Keratinocyte (primary cell): ENCODE measurements around the gene KSR2. TPM values are rescaled to one million over a fixed set of nuclear protein-coding genes. Genes with fewer than 3 reads are reported as not detected.

Experiments
- DNase-seq: peaks from one replicate; pipeline ENCODE4 v3.0.0-alpha.2; 2011; ENCODE audit warnings: low read depth, missing footprints, low spot score
- FAIRE-seq: peaks from 2 replicates; lab custom pipeline; 2011; peaks lifted over from hg19 to GRCh38; lab: Jason Lieb, UNC
- H2AFZ ChIP-seq: 2 replicates; pipeline ENCODE4 v1.6.0; 2012; ENCODE audit warnings: low read length, control low read depth, inconsistent platforms; ENCODE audit not compliant: control insufficient read depth
- H3K27ac ChIP-seq: 2 replicates; pipeline ENCODE4 v1.5.1; 2011; ENCODE audit warnings: low read length; ENCODE audit not compliant: control insufficient read depth, insufficient read depth
- H3K27me3 ChIP-seq: 3 replicates; pipeline ENCODE4 v1.6.0; 2011; ENCODE audit warnings: low read length; ENCODE audit not compliant: control insufficient read depth, insufficient read depth; ENCODE audit errors: extremely low read depth
- H3K36me3 ChIP-seq, 2 experiments: 2 replicates in 1 of 2; 3 replicates in 1 of 2; pipeline ENCODE4 v1.5.1; 2011; ENCODE audit warnings: low read length in 2 of 2, mild to moderate bottlenecking in 1 of 2; ENCODE audit not compliant: control insufficient read depth in 2 of 2, insufficient read depth in 2 of 2; ENCODE audit errors: extremely low read depth in 1 of 2
- H3K4me1 ChIP-seq: 3 replicates; pipeline ENCODE4 v1.5.1; 2011; ENCODE audit warnings: low read length; ENCODE audit not compliant: control insufficient read depth, insufficient read depth; ENCODE audit errors: extremely low read depth
- H3K4me2 ChIP-seq: 3 replicates; pipeline ENCODE4 v1.6.0; 2011; ENCODE audit warnings: low read depth, low read length; ENCODE audit not compliant: control insufficient read depth, insufficient read depth; ENCODE audit errors: extremely low read depth
- H3K4me3 ChIP-seq, 3 experiments: fragments of 200-600 bp in 1 of 3; sonication (generic) in 1 of 3; 2 replicates in 2 of 3; 3 replicates in 1 of 3; pipeline ENCODE4 v1.5.1; 2011 to 2016; ENCODE audit warnings: low read length in 3 of 3, mild to moderate bottlenecking in 3 of 3, control low read depth in 2 of 3, inconsistent platforms in 1 of 3, low read depth in 1 of 3, mixed read lengths in 1 of 3, mixed run types in 1 of 3, moderate library complexity in 1 of 3; ENCODE audit not compliant: control insufficient read depth in 2 of 3, insufficient read depth in 2 of 3; ENCODE audit errors: extremely low read depth in 1 of 3
- H3K79me2 ChIP-seq: 2 replicates; pipeline ENCODE4 v1.6.0; 2012; ENCODE audit warnings: low read length; ENCODE audit not compliant: control insufficient read depth, insufficient read depth
- H3K9ac ChIP-seq: 3 replicates; pipeline ENCODE4 v1.6.0; 2011; ENCODE audit warnings: low read length; ENCODE audit not compliant: control insufficient read depth, insufficient read depth; ENCODE audit errors: extremely low read depth
- H3K9me1 ChIP-seq: 3 replicates; pipeline ENCODE4 v1.6.0; 2011; ENCODE audit warnings: low read length; ENCODE audit not compliant: control insufficient read depth, insufficient read depth; ENCODE audit errors: extremely low read depth
- H3K9me3 ChIP-seq: 2 replicates; pipeline ENCODE4 v1.5.1; 2012; ENCODE audit warnings: low read depth, low read length; ENCODE audit not compliant: control insufficient read depth
- H4K20me1 ChIP-seq: 3 replicates; pipeline ENCODE4 v1.6.0; 2011; ENCODE audit warnings: low read length; ENCODE audit not compliant: control insufficient read depth, insufficient read depth; ENCODE audit errors: extremely low read depth
- EZH2 ChIP-seq: IDR thresholded peaks from one replicate; pipeline ENCODE4 v1.6.1; 2012; ENCODE audit warnings: inconsistent platforms, mild to moderate bottlenecking, low read length, moderate library complexity
- dilution Hi-C: fragments of 300-500 bp; cut with MboI; formaldehyde crosslinking; loops from one replicate; pipeline ENCODE4 v1.7.0; 2020; ENCODE audit warnings: low sequenced_read_pairs; ENCODE audit not compliant: extremely low pct_ligation_motif_present
- polyA plus RNA-seq, 5 experiments: library from polyadenylated mRNA; depleted of rRNA in 3 of 5; stranded (reverse) in 3 of 5; stranded (forward) in 1 of 5; unstranded in 1 of 5; fragments of >200 nt; gene quantifications; 1 replicate in 1 of 5; 2 replicates in 3 of 5; 3 replicates in 1 of 5; pipeline versions ENCODE4 v1.2.1 to v1.2.3, GENCODE V29; 2011 to 2012; ENCODE audit warnings: missing spikeins in 2 of 5, low read depth in 1 of 5, low replicate concordance in 1 of 5
- TF ChIP-seq, protein P1 (sequence below), 3 experiments: IDR thresholded peaks in 1 of 3; conservative IDR thresholded peaks in 1 of 3; optimal IDR thresholded peaks in 1 of 3; 2 replicates in 2 of 3; 3 replicates in 1 of 3; pipeline versions ENCODE3 to v1.5.1; 2011; ENCODE audit warnings: low read length in 3 of 3, mild to moderate bottlenecking in 3 of 3, moderate library complexity in 2 of 3, control low read depth in 1 of 3, inconsistent platforms in 1 of 3; ENCODE audit not compliant: insufficient read depth in 2 of 3; ENCODE audit errors: extremely low read depth in 1 of 3

Gene KSR2
- polyA plus RNA-seq, 1 donor (not counting 4 experiments of a cell fraction or from before 2014, with no cell fraction given): 0.01 TPM

DNA sequence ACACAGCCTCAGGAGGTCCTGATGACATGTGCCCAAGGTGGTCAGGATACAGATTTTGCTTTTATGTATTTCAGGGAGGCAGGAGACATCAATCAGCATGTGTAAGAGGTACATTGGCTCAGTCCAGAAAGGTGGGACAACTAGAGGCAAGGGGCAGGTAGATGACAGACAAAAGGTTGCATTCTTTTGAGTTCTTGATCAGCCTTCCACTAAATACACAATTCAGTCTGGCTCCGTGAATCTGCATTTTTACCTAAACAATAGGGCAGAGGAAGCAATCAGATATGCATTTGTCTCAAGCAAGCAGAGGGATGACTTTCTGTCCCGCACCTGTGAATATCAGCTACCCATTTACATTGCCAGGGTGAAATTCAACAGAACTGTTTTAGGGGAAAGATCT lies 178.6 kb downstream of the KSR2 start:
- Histone ChIP-seq H3K27me3 (no peaks in the 10 kb centered on the region), H3K9me3 (peaks cover 14% of the 10 kb centered on the region), H3K4me1 (no peaks in the 10 kb centered on the region), H3K4me2 (no peak overlapping the region), H3K36me3 (no peaks in the 10 kb centered on the region), H3K4me3 (no peak overlapping the region), H3K9me1 (no peaks in the 10 kb centered on the region), H3K79me2 (no peaks in the 10 kb centered on the region), H2AFZ (no peak overlapping the region), H4K20me1 (no peaks in the 10 kb centered on the region), H3K27ac (no peak overlapping the region), H3K9ac (no peak overlapping the region)
- TF ChIP-seq, protein P1, sequence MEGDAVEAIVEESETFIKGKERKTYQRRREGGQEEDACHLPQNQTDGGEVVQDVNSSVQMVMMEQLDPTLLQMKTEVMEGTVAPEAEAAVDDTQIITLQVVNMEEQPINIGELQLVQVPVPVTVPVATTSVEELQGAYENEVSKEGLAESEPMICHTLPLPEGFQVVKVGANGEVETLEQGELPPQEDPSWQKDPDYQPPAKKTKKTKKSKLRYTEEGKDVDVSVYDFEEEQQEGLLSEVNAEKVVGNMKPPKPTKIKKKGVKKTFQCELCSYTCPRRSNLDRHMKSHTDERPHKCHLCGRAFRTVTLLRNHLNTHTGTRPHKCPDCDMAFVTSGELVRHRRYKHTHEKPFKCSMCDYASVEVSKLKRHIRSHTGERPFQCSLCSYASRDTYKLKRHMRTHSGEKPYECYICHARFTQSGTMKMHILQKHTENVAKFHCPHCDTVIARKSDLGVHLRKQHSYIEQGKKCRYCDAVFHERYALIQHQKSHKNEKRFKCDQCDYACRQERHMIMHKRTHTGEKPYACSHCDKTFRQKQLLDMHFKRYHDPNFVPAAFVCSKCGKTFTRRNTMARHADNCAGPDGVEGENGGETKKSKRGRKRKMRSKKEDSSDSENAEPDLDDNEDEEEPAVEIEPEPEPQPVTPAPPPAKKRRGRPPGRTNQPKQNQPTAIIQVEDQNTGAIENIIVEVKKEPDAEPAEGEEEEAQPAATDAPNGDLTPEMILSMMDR (optimal IDR thresholded peaks at IDR 0.05 in 1 of 3, IDR thresholded peaks at IDR 0.05 in 1 of 3, conservative IDR thresholded peaks at IDR 0.05 in 1 of 3; ENCODE audit: extremely low read depth in 1 of 3, insufficient read depth in 2 of 3, low read length in 3 of 3): no peak
- TF ChIP-seq EZH2: no peak
- dilution Hi-C loops: no loop called here
- FAIRE-seq (no peak), DNase-seq (no peak)

DNA sequence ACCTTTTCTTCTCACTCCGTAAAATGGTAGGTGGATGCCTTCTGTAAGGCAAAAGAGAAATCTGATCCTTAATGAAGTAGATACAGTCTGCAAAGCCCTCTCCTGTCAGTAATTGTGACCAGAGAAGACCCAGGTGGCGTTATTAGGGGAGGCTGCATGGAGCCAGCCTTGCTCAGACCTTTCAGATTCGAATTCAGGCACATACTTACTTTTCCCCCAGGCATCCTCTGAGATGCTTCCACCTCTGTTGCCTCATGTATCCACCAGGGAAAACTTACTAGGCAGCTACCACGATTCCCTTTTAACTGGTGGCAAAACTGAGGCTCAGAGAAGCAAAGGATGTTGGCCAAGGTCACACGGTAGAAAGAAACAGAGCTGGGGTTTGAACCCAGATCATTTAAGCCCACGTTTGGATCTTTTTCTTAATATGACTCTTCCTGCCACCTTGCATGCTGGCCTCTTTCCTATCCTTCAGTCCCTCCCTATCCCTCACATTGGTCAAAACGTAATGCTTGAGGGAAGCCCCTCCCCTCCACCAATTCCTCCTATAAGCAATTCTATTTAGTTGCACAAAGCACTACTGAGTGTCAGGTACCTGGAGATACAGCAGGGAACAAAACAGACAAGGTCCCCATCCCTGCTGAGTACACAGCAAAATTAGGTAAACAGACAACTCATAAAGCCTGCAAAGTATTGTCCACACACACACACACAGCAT lies 179.4 kb downstream of the KSR2 start:
- TF ChIP-seq, protein P1 (optimal IDR thresholded peaks at IDR 0.05 in 1 of 3, IDR thresholded peaks at IDR 0.05 in 1 of 3, conservative IDR thresholded peaks at IDR 0.05 in 1 of 3; ENCODE audit: extremely low read depth in 1 of 3, insufficient read depth in 2 of 3, low read length in 3 of 3): no peak
- TF ChIP-seq EZH2: no peak
- peaks cover 12% of the 10 kb centered on the region for H3K9me3 ChIP-seq
- dilution Hi-C loops: no loop called here
- FAIRE-seq (no peak), DNase-seq (no peak)
- no peaks in the 10 kb centered on the region for H3K27me3 ChIP-seq
- no peaks in the 10 kb centered on the region for H3K36me3 ChIP-seq
- no peak overlapping the region for H3K4me3 ChIP-seq
- H3K4me2 ChIP-seq: no peak overlapping the region
- H3K9me1 ChIP-seq: no peaks in the 10 kb centered on the region
- H3K27ac ChIP-seq: no peak overlapping the region
- H2AFZ ChIP-seq: no peak overlapping the region
- H3K9ac ChIP-seq: no peak overlapping the region
- H3K4me1 ChIP-seq: no peaks in the 10 kb centered on the region
- H4K20me1 ChIP-seq: no peaks in the 10 kb centered on the region
- no peaks in the 10 kb centered on the region for H3K79me2 ChIP-seq
